C4-2B (cell line): ENCODE measurements around the gene DRGX.

Experiments used
- CTCF ChIP-seq: fragments of 450-650 bp; conservative IDR thresholded peaks from 2 replicates; pipeline ENCODE4 v1.5.1; 2017; ENCODE audit warnings: mild to moderate bottlenecking
- ZFX ChIP-seq: fragments of 450-650 bp; IDR thresholded peaks from 2 replicates; pipeline ENCODE4 v1.6.1; 2017

GRCh38 chr10:49335364-49335972 is 60.4 kb downstream of the DRGX start:
- no peak for TF ChIP-seq CTCF
- TF ChIP-seq ZFX = no peak
